B cell (primary cell): Measurements from ENCODE around the gene FOXD1.

ENCODE experiments used
- EZH2 ChIP-seq: IDR thresholded peaks from 2 replicates; pipeline ENCODE4 v1.6.1; 2012; ENCODE audit warnings: borderline replicate concordance, low read depth, mild to moderate bottlenecking, moderate library complexity, low read length; ENCODE audit not compliant: insufficient read depth, poor library complexity, severe bottlenecking
- TF ChIP-seq, protein P1 (sequence below): fragments of 200-600 bp; IDR thresholded peaks from one replicate; pipeline ENCODE4 v1.8.0; 2022; ENCODE audit warnings: antibody characterized with exemption, mild to moderate bottlenecking

DNA sequence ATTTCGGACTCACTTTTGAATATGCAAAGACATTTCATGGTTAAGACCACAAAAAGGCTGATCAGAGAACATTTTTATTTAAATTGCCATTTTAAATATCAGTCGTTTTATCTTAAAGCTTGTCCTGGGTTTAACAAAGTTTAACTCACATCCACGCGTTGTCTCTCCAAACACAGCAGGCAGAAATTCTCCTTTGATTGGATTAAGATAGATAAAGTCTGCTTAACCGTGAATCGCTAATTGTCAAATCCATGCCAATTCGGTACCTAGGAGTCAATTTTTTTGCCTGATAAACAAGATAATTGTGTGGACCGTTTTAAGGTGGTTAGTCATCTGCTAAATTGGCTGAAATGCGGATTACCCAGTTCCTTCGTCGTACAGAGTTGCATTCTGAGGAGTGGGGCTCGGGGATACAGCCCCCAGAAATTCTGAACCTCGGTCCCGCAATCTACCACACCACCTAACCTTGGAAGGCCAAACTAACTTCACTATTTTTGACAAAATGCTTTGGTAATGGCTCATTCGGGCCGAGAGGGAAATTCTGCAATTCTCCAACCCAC is 49.0 kb upstream of the FOXD1 start:
- TF ChIP-seq, protein P1, sequence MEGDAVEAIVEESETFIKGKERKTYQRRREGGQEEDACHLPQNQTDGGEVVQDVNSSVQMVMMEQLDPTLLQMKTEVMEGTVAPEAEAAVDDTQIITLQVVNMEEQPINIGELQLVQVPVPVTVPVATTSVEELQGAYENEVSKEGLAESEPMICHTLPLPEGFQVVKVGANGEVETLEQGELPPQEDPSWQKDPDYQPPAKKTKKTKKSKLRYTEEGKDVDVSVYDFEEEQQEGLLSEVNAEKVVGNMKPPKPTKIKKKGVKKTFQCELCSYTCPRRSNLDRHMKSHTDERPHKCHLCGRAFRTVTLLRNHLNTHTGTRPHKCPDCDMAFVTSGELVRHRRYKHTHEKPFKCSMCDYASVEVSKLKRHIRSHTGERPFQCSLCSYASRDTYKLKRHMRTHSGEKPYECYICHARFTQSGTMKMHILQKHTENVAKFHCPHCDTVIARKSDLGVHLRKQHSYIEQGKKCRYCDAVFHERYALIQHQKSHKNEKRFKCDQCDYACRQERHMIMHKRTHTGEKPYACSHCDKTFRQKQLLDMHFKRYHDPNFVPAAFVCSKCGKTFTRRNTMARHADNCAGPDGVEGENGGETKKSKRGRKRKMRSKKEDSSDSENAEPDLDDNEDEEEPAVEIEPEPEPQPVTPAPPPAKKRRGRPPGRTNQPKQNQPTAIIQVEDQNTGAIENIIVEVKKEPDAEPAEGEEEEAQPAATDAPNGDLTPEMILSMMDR, result no peak
- TF ChIP-seq EZH2, result no peak
